Nucleus accumbens (tissue), 56 donors: Measurements from ENCODE around the gene PLPPR1.

Source experiments
- DNase-seq, 56 donors: peaks; one replicate each; lab custom pipeline; 2025; lab: John Stamatoyannopoulos, UW

Gene PLPPR1

DNA sequence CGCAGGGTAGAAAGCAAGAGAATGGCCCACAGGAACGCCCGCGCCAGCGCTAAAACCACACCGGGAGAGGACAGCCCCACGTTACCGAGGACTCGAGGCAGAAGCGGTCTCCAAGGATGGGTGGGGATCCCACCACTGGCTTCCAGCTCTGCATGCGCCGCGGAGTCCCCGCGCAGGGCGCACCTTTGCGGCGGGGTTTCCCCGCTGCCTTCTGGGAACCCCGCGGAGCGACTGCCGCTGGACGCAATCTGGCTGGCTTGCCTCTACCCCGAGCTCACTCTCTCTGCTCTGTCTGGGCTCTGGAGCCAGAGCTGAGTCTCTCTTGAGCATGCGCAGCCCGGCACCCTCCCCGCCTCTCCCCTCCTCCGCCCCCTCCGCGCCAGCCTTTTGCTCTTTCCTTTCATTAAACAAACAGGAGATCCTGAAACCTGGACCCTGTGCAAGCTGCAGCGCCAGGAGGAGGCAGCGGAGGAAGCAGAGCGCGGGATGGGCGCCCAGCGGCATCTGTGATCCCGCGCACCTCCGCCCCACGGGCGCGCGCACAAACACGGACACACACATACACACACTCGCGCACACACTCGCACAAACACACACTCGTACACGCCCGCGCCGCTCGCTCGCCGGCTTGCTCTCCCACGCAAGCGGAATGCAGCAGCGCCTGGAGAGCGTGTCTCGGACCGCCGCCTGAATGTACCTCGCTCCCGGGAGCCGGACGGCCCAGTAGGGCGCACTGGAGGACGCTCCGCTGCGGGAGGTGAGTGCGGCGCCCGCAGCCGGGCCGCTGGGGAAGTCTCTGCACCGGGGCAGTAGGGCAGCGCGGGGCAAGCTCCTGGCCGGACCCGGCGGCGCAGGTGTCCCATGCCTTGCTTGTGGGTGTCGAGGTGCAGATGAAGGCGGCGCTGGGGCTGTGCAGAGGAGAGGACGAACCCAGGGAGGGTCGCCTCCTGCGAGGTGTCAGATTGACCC lies at the start of gene PLPPR1:
Gene PLPPR1 (plus strand): TSS at position 382 of the 969 bp plus-strand sequence.
- peak in 54 of 56 donors; percentile 44 to 90 (median 80) for DNase-seq

GRCh38 chr9:100989731-100990130 lies 38.8 kb upstream of the PLPPR1 start:
- DNase-seq, result no peak

DNA sequence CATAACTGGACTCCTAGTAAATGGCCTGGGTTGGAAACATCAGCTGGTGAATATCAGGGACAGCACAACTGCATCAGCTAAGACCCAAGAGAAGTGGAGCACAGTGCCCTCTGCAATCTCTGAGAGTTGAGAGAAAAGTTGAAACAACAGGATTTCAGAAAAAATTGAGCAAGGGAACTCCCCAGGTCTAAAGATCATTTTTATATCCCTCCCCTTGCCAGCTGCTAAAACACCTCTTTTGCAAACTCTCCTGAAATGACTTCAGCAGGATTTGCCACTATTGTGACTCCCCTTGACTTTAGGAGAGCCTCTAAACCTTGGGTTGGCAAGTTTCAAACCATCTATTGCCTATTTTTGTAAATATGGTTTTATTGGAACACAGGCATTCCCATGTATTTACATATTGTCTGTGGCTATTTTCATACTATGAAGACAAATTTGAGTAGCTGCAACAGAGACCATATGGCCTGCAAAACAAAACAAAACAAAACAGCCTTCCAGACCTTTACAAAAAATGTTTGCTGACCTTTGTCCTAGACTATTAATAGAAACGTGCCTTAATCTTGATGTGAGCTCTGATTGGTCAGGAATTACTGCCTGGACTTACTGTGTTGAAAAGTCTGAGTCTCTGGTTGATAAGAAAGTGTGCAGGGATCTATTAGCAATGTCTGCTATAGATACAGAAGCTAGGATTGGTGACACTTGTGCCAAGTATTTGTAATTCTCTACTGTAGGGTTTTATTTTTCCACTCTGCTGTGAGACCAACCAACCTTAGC lies 37.7 kb upstream of the PLPPR1 start:
- no peak for DNase-seq

GRCh38 chr9:100992632-100993031 lies 35.9 kb upstream of the PLPPR1 start:
- DNase-seq, result no peak

- no peak for DNase-seq
Observed at GRCh38 chr9:100999906-101000544, 28.5 kb upstream of the PLPPR1 start.

DNA sequence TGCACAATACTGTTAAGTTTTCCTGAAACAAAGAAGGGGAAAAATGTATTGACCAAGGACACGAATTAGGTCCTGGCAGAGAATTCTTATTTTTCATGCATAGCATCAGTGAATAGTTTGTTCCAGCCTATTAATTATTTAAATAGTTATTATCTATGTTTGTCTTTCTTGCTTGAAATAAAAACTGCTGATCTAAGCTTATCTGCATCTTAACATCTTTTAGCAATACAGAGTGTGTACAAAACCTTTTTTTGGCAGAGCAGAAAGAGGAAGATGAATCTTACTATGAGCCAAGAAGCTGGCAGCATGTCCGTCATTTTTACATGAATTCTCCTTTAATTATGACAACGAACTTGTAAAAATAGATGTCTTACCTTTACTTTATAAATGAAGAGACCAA lies 23.3 kb upstream of the PLPPR1 start:
- DNase-seq, result no peak

DNA sequence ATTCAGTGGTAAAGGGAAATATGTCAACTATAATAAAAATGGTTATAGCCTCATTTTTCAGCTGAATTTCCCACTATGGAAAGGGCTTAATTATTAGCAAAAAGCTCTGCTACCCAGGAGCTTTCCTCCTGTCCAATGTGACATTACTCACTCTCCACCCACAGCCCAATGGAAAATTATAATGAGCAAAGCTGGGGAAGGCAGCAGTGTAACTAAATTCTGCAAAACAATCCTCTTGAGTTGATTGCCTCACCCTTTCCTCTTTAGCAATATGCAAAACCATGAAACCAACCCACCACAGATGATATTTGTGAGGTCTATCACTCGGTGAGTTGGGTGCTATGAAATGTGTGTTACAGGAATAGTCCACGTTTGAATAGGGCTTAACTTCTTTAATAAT lies 14.0 kb upstream of the PLPPR1 start:
- DNase-seq, result no peak

- DNase-seq, result peak in 3 of 56 donors; percentile 9 to 31 (median 13)
Observed at GRCh38 chr9:101018467-101018866, 10.1 kb upstream of the PLPPR1 start.

GRCh38 chr9:101022704-101023103 lies 5.8 kb upstream of the PLPPR1 start:
- DNase-seq, result no peak

DNA sequence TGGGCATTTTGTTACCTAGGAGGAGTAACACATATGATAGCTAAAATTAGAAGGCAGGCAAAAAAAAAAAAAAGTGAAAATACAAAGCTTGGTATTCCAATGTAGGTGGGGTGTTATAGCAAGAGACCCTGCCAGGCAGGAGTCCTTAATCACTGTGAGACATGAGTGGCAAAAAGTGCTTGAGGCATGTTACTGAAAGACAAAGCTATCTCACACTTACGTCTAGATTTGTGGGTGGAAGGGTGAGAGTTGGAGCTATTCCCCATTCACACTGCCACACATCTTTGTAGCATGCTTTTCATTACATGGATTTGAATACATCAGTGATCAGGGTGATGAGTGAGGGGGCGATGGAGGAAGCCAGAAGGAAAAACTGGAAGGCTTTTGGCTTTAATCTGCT lies 2.6 kb upstream of the PLPPR1 start:
- peak in 1 of 56 donors; percentile 9 for DNase-seq

- no peak for DNase-seq
Observed at GRCh38 chr9:101026824-101027223, 1.7 kb upstream of the PLPPR1 start.

GRCh38 chr9:101027236-101027635 lies 1.3 kb upstream of the PLPPR1 start:
- DNase-seq, result no peak

- peak in 4 of 56 donors; percentile 2 to 53 (median 28) for DNase-seq
Observed at GRCh38 chr9:101027733-101028345, 688 bp upstream of the PLPPR1 start.

- DNase-seq, result peak in 26 of 56 donors; percentile 26 to 69 (median 54)
Observed at GRCh38 chr9:101029315-101030085, 973 bp downstream of the PLPPR1 start.

DNA sequence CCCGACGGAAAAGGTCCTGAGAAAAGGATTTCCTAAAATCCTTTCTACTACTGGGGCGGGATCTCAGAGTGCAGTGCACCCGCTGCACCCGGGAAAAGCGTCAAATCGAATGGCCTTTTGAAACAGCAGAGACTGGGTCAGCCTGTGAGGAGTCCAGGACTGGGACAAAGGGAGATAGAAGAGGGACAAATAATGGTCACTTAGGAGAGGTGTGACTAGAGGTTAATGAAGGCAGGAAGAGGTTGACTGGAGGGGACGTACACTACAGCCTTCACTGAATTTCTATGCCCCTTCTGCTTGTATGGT lies 1.5 kb downstream of the PLPPR1 start:
- DNase-seq, result no peak

GRCh38 chr9:101032426-101032825 lies 3.9 kb downstream of the PLPPR1 start:
- no peak for DNase-seq

DNA sequence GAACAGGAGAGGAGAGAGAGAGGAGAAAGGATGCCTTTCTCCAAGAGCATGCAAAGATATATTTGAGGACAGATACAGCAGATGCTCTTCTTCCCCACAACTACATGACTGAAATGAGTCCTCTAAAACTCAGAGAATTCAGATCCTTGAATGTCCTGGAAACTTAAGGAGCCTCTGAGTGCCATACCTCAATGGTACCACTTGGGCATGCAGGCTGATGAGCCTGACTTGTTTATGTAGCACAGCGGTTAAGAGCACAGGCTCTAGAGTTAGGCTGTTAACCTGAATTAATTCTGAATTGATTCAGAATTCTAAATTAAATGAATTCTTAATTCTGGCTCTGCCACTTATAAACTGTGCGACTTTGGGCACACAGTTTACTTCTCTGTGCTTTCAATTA lies 5.7 kb downstream of the PLPPR1 start:
- DNase-seq, result no peak

- DNase-seq, result peak in 1 of 56 donors; percentile 4
Observed at GRCh38 chr9:101035098-101035497, 6.6 kb downstream of the PLPPR1 start.

- peak in 1 of 56 donors; percentile 21 for DNase-seq
Observed at GRCh38 chr9:101037430-101037829, 8.9 kb downstream of the PLPPR1 start.

GRCh38 chr9:101038488-101038887 lies 10.0 kb downstream of the PLPPR1 start:
- DNase-seq, result peak in 1 of 56 donors; percentile 18
